Neural crest cell (in vitro differentiated cells): ENCODE data around the gene VAC14. TPM values are rescaled to one million over a fixed set of nuclear protein-coding genes. Genes with fewer than 3 reads are reported as not detected.
"Not testable (repeated sequence)": the region's sequence is repeated elsewhere in the genome, so short reads cannot be mapped to it uniquely, and the experiment has no call there.

Experiments
- DNase-seq: peaks from one replicate; pipeline ENCODE4 v3.0.0; 2021; ENCODE audit warnings: low read depth, mixed read lengths, low spot score
- H3K27ac Mint-ChIP-seq: one replicate; pipeline ENCODE4 v1.8.0; 2021; ENCODE audit warnings: mild to moderate bottlenecking, mixed read lengths; ENCODE audit not compliant: unreplicated experiment
- H3K27me3 Mint-ChIP-seq: 2 replicates; pipeline ENCODE4 v1.8.0; 2021; ENCODE audit warnings: low read depth, mild to moderate bottlenecking, mixed read lengths
- H3K36me3 Mint-ChIP-seq: 2 replicates; pipeline ENCODE4 v1.8.0; 2021; ENCODE audit warnings: low read depth, mild to moderate bottlenecking, mixed read lengths
- H3K4me1 Mint-ChIP-seq: 2 replicates; pipeline ENCODE4 v1.8.0; 2021; ENCODE audit warnings: mixed read lengths
- H3K4me3 Mint-ChIP-seq: one replicate; pipeline ENCODE4 v1.8.0; 2021; ENCODE audit warnings: mild to moderate bottlenecking, mixed read lengths
- H3K9me3 Mint-ChIP-seq: 2 replicates; pipeline ENCODE4 v1.8.0; 2021; ENCODE audit warnings: mixed read lengths
- CTCF ChIP-seq: fragments of 200-600 bp; sonication (generic); conservative IDR thresholded peaks from 2 replicates; pipeline ENCODE4 v1.5.0; 2021; ENCODE audit warnings: antibody characterized with exemption, mild to moderate bottlenecking
- total RNA-seq: library from RNA; stranded (reverse); gene quantifications from 2 replicates; pipeline ENCODE4 v1.2.1, GENCODE V29; 2021

VAC14 gene
- total RNA-seq, 1 donor from 2014 or later: 46.7 TPM

- no peaks in the 10 kb centered on the region for H3K9me3 Mint-ChIP-seq
- DNase-seq: no peak
- H3K4me1 Mint-ChIP-seq: peaks cover 8% of the 10 kb centered on the region
- H3K4me3 Mint-ChIP-seq: no peak overlapping the region
- no peak overlapping the region for H3K27ac Mint-ChIP-seq
- H3K36me3 Mint-ChIP-seq: peaks cover 3% of the 10 kb centered on the region
- H3K27me3 Mint-ChIP-seq: no peaks in the 10 kb centered on the region
- no peak for TF ChIP-seq CTCF
Observed at GRCh38 chr16:70677499-70678120, 123.3 kb downstream of the VAC14 start.

GRCh38 chr16:70676675-70677498 lies 124.1 kb downstream of the VAC14 start:
- Mint-ChIP-seq H3K27ac (no peak overlapping the region), H3K4me3 (no peak overlapping the region), H3K9me3 (no peaks in the 10 kb centered on the region), H3K27me3 (no peaks in the 10 kb centered on the region), H3K36me3 (peaks cover 3% of the 10 kb centered on the region), H3K4me1 (peaks cover 4% of the 10 kb centered on the region)
- no peak for DNase-seq
- no peak for TF ChIP-seq CTCF

- TF ChIP-seq CTCF: no peak
- H3K4me1 Mint-ChIP-seq: peaks cover 2% of the 10 kb centered on the region
- no peak for DNase-seq
- H3K4me3 Mint-ChIP-seq: no peak overlapping the region
- H3K36me3 Mint-ChIP-seq: peaks cover 6% of the 10 kb centered on the region
- H3K27ac Mint-ChIP-seq: no peak overlapping the region
- H3K9me3 Mint-ChIP-seq: no peaks in the 10 kb centered on the region
- H3K27me3 Mint-ChIP-seq: no peaks in the 10 kb centered on the region
Observed at GRCh38 chr16:70675851-70676513, 125.0 kb downstream of the VAC14 start.

GRCh38 chr16:70674221-70675014 lies 126.5 kb downstream of the VAC14 start:
- Mint-ChIP-seq H3K36me3 (peaks cover 18% of the 10 kb centered on the region), H3K27me3 (no peaks in the 10 kb centered on the region), H3K9me3 (peaks cover 5% of the 10 kb centered on the region), H3K27ac (no peak overlapping the region), H3K4me3 (no peak overlapping the region), H3K4me1 (no peaks in the 10 kb centered on the region)
- no peak for DNase-seq
- no peak for TF ChIP-seq CTCF

- H3K36me3 Mint-ChIP-seq: peaks cover 42% of the 10 kb centered on the region
- not testable (repeated sequence) for H3K9me3 Mint-ChIP-seq, H3K4me1 Mint-ChIP-seq, H3K4me3 Mint-ChIP-seq, H3K27me3 Mint-ChIP-seq, H3K27ac Mint-ChIP-seq, DNase-seq
Observed at GRCh38 chr16:70670938-70671337, 130.0 kb downstream of the VAC14 start.
